HepG2 (cell line): ENCODE data around the gene PYY. TPM values are rescaled to one million over a fixed set of nuclear protein-coding genes. Genes with fewer than 3 reads are reported as not detected.
A peak's percentile ranks its signal among the peaks of the same experiment; 100 is the strongest.

ENCODE experiments used
- CENPBD1 ChIP-seq: sonication (generic); formaldehyde crosslinking; IDR thresholded peaks from 2 replicates; pipeline ENCODE4 v1.8.0; 2022; ENCODE audit warnings: missing genetic modification reagents, low read depth, mild to moderate bottlenecking, borderline replicate concordance
- E2F2 ChIP-seq: sonication (generic); formaldehyde crosslinking; IDR thresholded peaks from 2 replicates; pipeline ENCODE4 v1.4.0; 2020; ENCODE audit warnings: missing genetic modification reagents, borderline replicate concordance
- ETS1 ChIP-seq: sonication (generic); formaldehyde crosslinking; IDR thresholded peaks from 2 replicates; pipeline ENCODE4 v1.4.0; 2020; ENCODE audit warnings: missing genetic modification reagents
- FOSL2 ChIP-seq: sonication (generic); formaldehyde crosslinking; IDR thresholded peaks from 2 replicates; pipeline ENCODE4 v1.4.0; 2020; ENCODE audit warnings: missing genetic modification reagents
- MBNL3 ChIP-seq: fragments of 250-450 bp; sonication (Bioruptor Pico); conservative IDR thresholded peaks from 2 replicates; pipeline ENCODE4 v1.8.0; 2022; ENCODE audit warnings: mild to moderate bottlenecking, inconsistent platforms
- MXD3 ChIP-seq: IDR thresholded peaks from 2 replicates; pipeline ENCODE4 v1.6.1; 2016; ENCODE audit warnings: mild to moderate bottlenecking, missing biosample characterization, missing genetic modification reagents
- THRA ChIP-seq: sonication (generic); formaldehyde crosslinking; IDR thresholded peaks from 2 replicates; pipeline ENCODE4 v1.4.0; 2020; ENCODE audit warnings: missing genetic modification reagents, borderline replicate concordance
- ZBTB10 ChIP-seq: sonication (generic); formaldehyde crosslinking; IDR thresholded peaks from 2 replicates; pipeline ENCODE4 v1.4.0; 2020; ENCODE audit warnings: missing genetic modification reagents, borderline replicate concordance
- ZBTB39 ChIP-seq: sonication (generic); formaldehyde crosslinking; IDR thresholded peaks from 2 replicates; pipeline ENCODE4 v1.5.0; 2020; ENCODE audit warnings: missing genetic modification reagents
- ZBTB46 ChIP-seq: sonication (generic); formaldehyde crosslinking; IDR thresholded peaks from 2 replicates; pipeline ENCODE4 v1.4.0; 2020; ENCODE audit warnings: mild to moderate bottlenecking, missing genetic modification reagents, borderline replicate concordance
- ZNF431 ChIP-seq: sonication (generic); formaldehyde crosslinking; IDR thresholded peaks from 2 replicates; pipeline ENCODE4 v1.9.0; 2022; ENCODE audit warnings: missing genetic modification reagents, low read depth, mild to moderate bottlenecking, borderline replicate concordance
- ZNF549 ChIP-seq: sonication (generic); formaldehyde crosslinking; IDR thresholded peaks from 2 replicates; pipeline ENCODE4 v1.5.0; 2020; ENCODE audit warnings: missing genetic modification reagents
- ZNF773 ChIP-seq: sonication (generic); formaldehyde crosslinking; IDR thresholded peaks from 2 replicates; pipeline ENCODE4 v1.4.0; 2020; ENCODE audit warnings: missing genetic modification reagents, borderline replicate concordance
- ZNF850 ChIP-seq: sonication (generic); formaldehyde crosslinking; conservative IDR thresholded peaks from 2 replicates; pipeline ENCODE4 v1.9.0; 2021; ENCODE audit warnings: mild to moderate bottlenecking, missing genetic modification reagents
- polyA plus RNA-seq, 8 experiments: library from polyadenylated mRNA; depleted of rRNA in 3 of 8; stranded (reverse) in 7 of 8; unstranded in 1 of 8; fragments of >200 nt; fragmentation: Illumina TruSeq in 4 of 8; extraction: Trizol in 4 of 8; gene quantifications; 2 replicates each; pipeline versions ENCODE4 v1.2.1 to v1.2.3, GENCODE V29; 2011 to 2016; ENCODE audit warnings: low read depth in 4 of 8, missing spikeins in 1 of 8, mixed read lengths in 1 of 8; ENCODE audit not compliant: insufficient read depth in 1 of 8
- total RNA-seq, 5 experiments: library from RNA; depleted of rRNA; stranded (reverse); fragments of >200 nt; fragmentation: Illumina TruSeq; extraction: Trizol; gene quantifications; 2 replicates each; pipeline ENCODE4 v1.2.3, GENCODE V29; 2016; ENCODE audit warnings: low read depth in 1 of 5

PYY gene
- total and polyA plus RNA-seq, 2 of the 13 experiments (the other 11 are each of a cell fraction or from before 2014, with no cell fraction given): 0.25 TPM; not detected in 1

- TF ChIP-seq ZBTB39 (CRISPR knock-in tag): no peak; the same call in 1 of the 2 replicates
- peak; percentile 76 for TF ChIP-seq THRA (CRISPR knock-in tag)
- TF ChIP-seq ZBTB46 (CRISPR knock-in tag): peak; percentile 90; the same call in 1 of the 2 replicates
- 0 out of 2 replicates have a peak, but pooled peaks have one; percentile 36 for TF ChIP-seq ZNF850 (CRISPR knock-in tag)
- peak; percentile 72; the same call in 1 of the 2 replicates for TF ChIP-seq ETS1 (CRISPR knock-in tag)
- peak; percentile 95 for TF ChIP-seq MXD3 (CRISPR knock-in tag)
- peak; percentile 96 for TF ChIP-seq ZBTB10 (CRISPR knock-in tag)
- 0 out of 2 replicates have a peak, but pooled peaks have one; percentile 71 for TF ChIP-seq ZNF773 (CRISPR knock-in tag)
- TF ChIP-seq E2F2 (CRISPR knock-in tag): 0 out of 2 replicates have a peak, but pooled peaks have one; percentile 34
- no peak for TF ChIP-seq MBNL3 (CRISPR knock-in tag)
- TF ChIP-seq FOSL2 (CRISPR knock-in tag): peak; percentile 73
- no peak; the same call in 1 of the 2 replicates for TF ChIP-seq ZNF549
- TF ChIP-seq CENPBD1 (CRISPR knock-in tag): no peak
- peak; percentile 88; the same call in 1 of the 2 replicates for TF ChIP-seq ZNF431 (CRISPR knock-in tag)
These were observed 30.0 kb upstream of the PYY start (continued) for GRCh38 chr17:43983515-43984411.
